NCI-H82 treated with DMSO at 0.1 percent for 48 hours (cell line): ENCODE measurements around the gene PLAAT5.
"Not testable (repeated sequence)": the region's sequence is repeated elsewhere in the genome, so short reads cannot be mapped to it uniquely, and the experiment has no call there.

Source experiments
- DNase-seq: peaks from one replicate; lab custom pipeline; 2025; ENCODE audit not compliant: unreplicated experiment; lab: John Stamatoyannopoulos, UW

PLAAT5 gene

GRCh38 chr11:63490551-63491239 is at the start of gene PLAAT5:
PLAAT5 (minus strand) TSS chr11:63491167; CDS start chr11:63491034, 133 bp downstream.
- no peak for DNase-seq

- DNase-seq: no peak
Measured at GRCh38 chr11:63537293-63538101, 46.5 kb upstream of the PLAAT5 start.

- no peak for DNase-seq
Measured at GRCh38 chr11:63536669-63537292, 45.8 kb upstream of the PLAAT5 start, which contains the start of gene PLAAT4. PLAAT4 (plus strand) TSS chr11:63536808; CDS start chr11:63536869, 61 bp downstream.

GRCh38 chr11:63535734-63536133 is 44.8 kb upstream of the PLAAT5 start:
- no peak for DNase-seq

GRCh38 chr11:63534895-63535461 is 44.0 kb upstream of the PLAAT5 start:
- no peak for DNase-seq

- DNase-seq: no peak
Measured at GRCh38 chr11:63534076-63534475, 43.1 kb upstream of the PLAAT5 start.

- DNase-seq: no peak
Measured at GRCh38 chr11:63532799-63533475, 42.0 kb upstream of the PLAAT5 start.

GRCh38 chr11:63532117-63532516 is 41.1 kb upstream of the PLAAT5 start:
- no peak for DNase-seq

GRCh38 chr11:63531074-63531792 is 40.3 kb upstream of the PLAAT5 start:
- DNase-seq: not testable (repeated sequence)

- no peak for DNase-seq
Measured at GRCh38 chr11:63530021-63530420, 39.1 kb upstream of the PLAAT5 start.

GRCh38 chr11:63529373-63529772 is 38.4 kb upstream of the PLAAT5 start:
- not testable (repeated sequence) for DNase-seq

- DNase-seq: not testable (repeated sequence)
Measured at GRCh38 chr11:63528729-63529278, 37.8 kb upstream of the PLAAT5 start.

- DNase-seq: not testable (repeated sequence)
Measured at GRCh38 chr11:63528156-63528555, 37.2 kb upstream of the PLAAT5 start.

GRCh38 chr11:63527667-63528066 is 36.7 kb upstream of the PLAAT5 start:
- no peak for DNase-seq

GRCh38 chr11:63523151-63523550 is 32.2 kb upstream of the PLAAT5 start:
- no peak for DNase-seq

- DNase-seq: no peak
Measured at GRCh38 chr11:63521896-63522295, 30.9 kb upstream of the PLAAT5 start.

- DNase-seq: no peak
Measured at GRCh38 chr11:63520606-63521170, 29.7 kb upstream of the PLAAT5 start.

GRCh38 chr11:63518548-63518947 is 27.6 kb upstream of the PLAAT5 start:
- DNase-seq: no peak

- DNase-seq: no peak
Measured at GRCh38 chr11:63517156-63517555, 26.2 kb upstream of the PLAAT5 start.

GRCh38 chr11:63516109-63516508 is 25.1 kb upstream of the PLAAT5 start:
- DNase-seq: no peak
